Neural progenitor cell (in vitro differentiated cells): Measurements from ENCODE around the gene SLC5A3. TPM values are rescaled to one million over a fixed set of nuclear protein-coding genes. Genes with fewer than 3 reads are reported as not detected.

Source experiments
- DNase-seq: peaks from one replicate; pipeline ENCODE4 v3.0.0-alpha.2; 2016; ENCODE audit warnings: low spot score
- H2AFZ ChIP-seq: fragments of 200-600 bp; sonication (generic); replicated peaks from 2 replicates; pipeline ENCODE4 v1.6.1; 2016; ENCODE audit warnings: antibody characterized with exemption
- H3F3A ChIP-seq: fragments of 200-600 bp; sonication (generic); 2 replicates; pipeline ENCODE4 v1.6.1; 2016; ENCODE audit warnings: antibody characterized with exemption, low read depth
- H3K27ac ChIP-seq: fragments of 200-600 bp; sonication (generic); 2 replicates; pipeline ENCODE4 v1.5.1; 2016; ENCODE audit warnings: mild to moderate bottlenecking
- H3K27me3 ChIP-seq: fragments of 200-600 bp; sonication (generic); 2 replicates; pipeline ENCODE4 v1.6.1; 2016; ENCODE audit warnings: mild to moderate bottlenecking, moderate library complexity
- H3K36me3 ChIP-seq: fragments of 200-600 bp; sonication (generic); 2 replicates; pipeline ENCODE4 v1.5.1; 2016
- H3K4me1 ChIP-seq: fragments of 200-600 bp; sonication (generic); 2 replicates; pipeline ENCODE4 v1.6.1; 2016; ENCODE audit warnings: mixed run types
- H3K4me2 ChIP-seq: fragments of 200-600 bp; sonication (generic); 2 replicates; pipeline ENCODE4 v1.6.1; 2016
- H3K4me3 ChIP-seq: fragments of 200-600 bp; sonication (generic); 2 replicates; pipeline ENCODE4 v1.5.1; 2016
- H3K79me2 ChIP-seq: fragments of 200-600 bp; sonication (generic); 2 replicates; pipeline ENCODE4 v1.6.1; 2016; ENCODE audit warnings: low read depth
- H3K9ac ChIP-seq: fragments of 200-600 bp; sonication (generic); 2 replicates; pipeline ENCODE4 v1.6.1; 2016
- H3K9me3 ChIP-seq: fragments of 200-600 bp; sonication (generic); 2 replicates; pipeline ENCODE4 v1.5.1; 2016; ENCODE audit warnings: low read depth
- H4K20me1 ChIP-seq: fragments of 200-600 bp; sonication (generic); 2 replicates; pipeline ENCODE4 v1.6.1; 2016; ENCODE audit warnings: low read depth
- H3K27ac Mint-ChIP-seq: 3 replicates; pipeline ENCODE4 v1.8.0; 2021; ENCODE audit warnings: mixed read lengths
- H3K27me3 Mint-ChIP-seq: 2 replicates; pipeline ENCODE4 v1.8.0; 2022; ENCODE audit warnings: low read depth, mild to moderate bottlenecking, inconsistent platforms, moderate library complexity, mixed read lengths; ENCODE audit not compliant: insufficient read depth
- H3K36me3 Mint-ChIP-seq: 3 replicates; pipeline ENCODE4 v1.8.0; 2021; ENCODE audit warnings: mixed read lengths
- H3K4me1 Mint-ChIP-seq: 3 replicates; pipeline ENCODE4 v1.8.0; 2021; ENCODE audit warnings: mixed read lengths
- H3K4me3 Mint-ChIP-seq: 3 replicates; pipeline ENCODE4 v1.8.0; 2021; ENCODE audit warnings: mild to moderate bottlenecking, moderate library complexity, mixed read lengths
- H3K9me3 Mint-ChIP-seq: 3 replicates; pipeline ENCODE4 v1.8.0; 2020; ENCODE audit warnings: mixed read lengths
- EZH2 ChIP-seq: fragments of 200-600 bp; sonication (generic); IDR thresholded peaks from 2 replicates; pipeline ENCODE4 v1.6.1; 2017; ENCODE audit warnings: antibody characterized with exemption, mild to moderate bottlenecking, moderate library complexity
- EZH2phosphoT487 ChIP-seq: fragments of 200-600 bp; sonication (generic); IDR thresholded peaks from 2 replicates; pipeline ENCODE4 v1.6.1; 2017; ENCODE audit warnings: antibody characterized with exemption
- total RNA-seq: library from RNA; depleted of rRNA; stranded (reverse); fragments of >200 nt; gene quantifications from 2 replicates; pipeline ENCODE4 v1.2.3, GENCODE V29; 2015; ENCODE audit warnings: low replicate concordance
- TF ChIP-seq, protein P1 (sequence below): fragments of 200-600 bp; sonication (generic); IDR thresholded peaks from 2 replicates; pipeline ENCODE4 v1.5.1; 2017; ENCODE audit warnings: antibody characterized with exemption, mild to moderate bottlenecking

The SLC5A3 gene
- total RNA-seq, 1 donor from 2014 or later = 44.3 TPM

DNA sequence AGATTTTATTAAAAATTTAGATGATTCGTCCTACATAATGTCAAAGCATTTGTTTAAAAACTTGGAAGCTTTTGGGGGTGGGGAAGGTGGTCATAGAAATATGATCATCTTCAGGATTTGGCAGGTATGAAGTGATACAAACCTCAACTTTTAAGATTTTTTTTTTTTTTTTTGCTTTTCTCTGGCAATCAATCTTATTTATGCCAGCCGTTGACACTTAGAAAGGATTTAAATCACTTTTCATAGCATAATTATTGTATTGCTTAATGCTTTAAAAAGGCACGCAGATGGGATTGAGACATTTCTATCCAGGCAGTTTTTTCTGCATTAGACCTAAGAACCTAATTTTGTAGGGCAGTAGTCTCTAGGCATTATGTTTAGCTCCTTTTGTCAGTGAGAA is 19.7 kb downstream of the SLC5A3 start:
- peaks cover 3% of the 10 kb centered on the region for H3K4me1 Mint-ChIP-seq
- Histone ChIP-seq H3K4me2 (no peak overlapping the region), H3K27ac (no peak overlapping the region), H3K9me3 (no peaks in the 10 kb centered on the region), H3K36me3 (peaks cover 6% of the 10 kb centered on the region), H3K27me3 (no peaks in the 10 kb centered on the region), H3K4me3 (no peak overlapping the region), H3K4me1 (peaks cover 41% of the 10 kb centered on the region), H4K20me1 (peaks cover 96% of the 10 kb centered on the region), H3F3A (no peaks in the 10 kb centered on the region), H2AFZ (no peak overlapping the region), H3K9ac (no peak overlapping the region), H3K79me2 (peaks cover 99% of the 10 kb centered on the region)
- H3K27ac Mint-ChIP-seq = no peak overlapping the region
- TF ChIP-seq, protein P1, sequence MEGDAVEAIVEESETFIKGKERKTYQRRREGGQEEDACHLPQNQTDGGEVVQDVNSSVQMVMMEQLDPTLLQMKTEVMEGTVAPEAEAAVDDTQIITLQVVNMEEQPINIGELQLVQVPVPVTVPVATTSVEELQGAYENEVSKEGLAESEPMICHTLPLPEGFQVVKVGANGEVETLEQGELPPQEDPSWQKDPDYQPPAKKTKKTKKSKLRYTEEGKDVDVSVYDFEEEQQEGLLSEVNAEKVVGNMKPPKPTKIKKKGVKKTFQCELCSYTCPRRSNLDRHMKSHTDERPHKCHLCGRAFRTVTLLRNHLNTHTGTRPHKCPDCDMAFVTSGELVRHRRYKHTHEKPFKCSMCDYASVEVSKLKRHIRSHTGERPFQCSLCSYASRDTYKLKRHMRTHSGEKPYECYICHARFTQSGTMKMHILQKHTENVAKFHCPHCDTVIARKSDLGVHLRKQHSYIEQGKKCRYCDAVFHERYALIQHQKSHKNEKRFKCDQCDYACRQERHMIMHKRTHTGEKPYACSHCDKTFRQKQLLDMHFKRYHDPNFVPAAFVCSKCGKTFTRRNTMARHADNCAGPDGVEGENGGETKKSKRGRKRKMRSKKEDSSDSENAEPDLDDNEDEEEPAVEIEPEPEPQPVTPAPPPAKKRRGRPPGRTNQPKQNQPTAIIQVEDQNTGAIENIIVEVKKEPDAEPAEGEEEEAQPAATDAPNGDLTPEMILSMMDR = no peak
- TF ChIP-seq EZH2phosphoT487 (no peak), EZH2 (no peak)
- no peak overlapping the region for H3K4me3 Mint-ChIP-seq
- H3K27me3 Mint-ChIP-seq = peaks cover 3% of the 10 kb centered on the region
- peaks cover 7% of the 10 kb centered on the region for H3K9me3 Mint-ChIP-seq
- DNase-seq = no peak
- peaks cover 74% of the 10 kb centered on the region for H3K36me3 Mint-ChIP-seq

DNA sequence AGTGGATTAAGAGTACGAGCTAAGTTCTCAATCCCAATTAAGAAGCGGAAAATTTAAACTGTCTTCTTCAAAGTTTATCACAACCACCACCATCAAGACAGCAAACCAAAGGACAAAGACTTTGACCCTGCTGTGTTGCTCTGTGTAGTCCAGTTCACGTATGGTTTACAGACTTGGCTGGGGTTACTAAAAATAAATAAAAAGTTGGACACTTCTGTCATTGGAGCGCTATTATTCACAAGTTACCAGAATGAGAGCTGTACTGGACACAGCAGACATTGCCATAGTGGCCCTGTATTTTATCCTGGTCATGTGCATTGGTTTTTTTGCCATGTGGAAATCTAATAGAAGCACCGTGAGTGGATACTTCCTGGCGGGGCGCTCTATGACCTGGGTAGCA is 21.6 kb downstream of the SLC5A3 start:
- Histone ChIP-seq H3K36me3 (peaks cover 6% of the 10 kb centered on the region), H3K4me2 (no peak overlapping the region), H3K27me3 (no peaks in the 10 kb centered on the region), H3K4me1 (peaks cover 55% of the 10 kb centered on the region), H3K79me2 (peaks cover 99% of the 10 kb centered on the region), H2AFZ (no peak overlapping the region), H3K4me3 (no peak overlapping the region), H3K9ac (no peak overlapping the region), H3F3A (peaks cover 18% of the 10 kb centered on the region), H3K9me3 (no peaks in the 10 kb centered on the region), H3K27ac (no peak overlapping the region), H4K20me1 (peaks cover 96% of the 10 kb centered on the region)
- no peak for TF ChIP-seq EZH2phosphoT487
- TF ChIP-seq, protein P1 = no peak
- no peak for TF ChIP-seq EZH2
- peaks cover 15% of the 10 kb centered on the region for H3K4me1 Mint-ChIP-seq
- H3K4me3 Mint-ChIP-seq = no peak overlapping the region
- no peak overlapping the region for H3K27ac Mint-ChIP-seq
- H3K9me3 Mint-ChIP-seq = peaks cover 11% of the 10 kb centered on the region
- H3K27me3 Mint-ChIP-seq = peaks cover 3% of the 10 kb centered on the region
- H3K36me3 Mint-ChIP-seq = peaks cover 80% of the 10 kb centered on the region
- DNase-seq = no peak

DNA sequence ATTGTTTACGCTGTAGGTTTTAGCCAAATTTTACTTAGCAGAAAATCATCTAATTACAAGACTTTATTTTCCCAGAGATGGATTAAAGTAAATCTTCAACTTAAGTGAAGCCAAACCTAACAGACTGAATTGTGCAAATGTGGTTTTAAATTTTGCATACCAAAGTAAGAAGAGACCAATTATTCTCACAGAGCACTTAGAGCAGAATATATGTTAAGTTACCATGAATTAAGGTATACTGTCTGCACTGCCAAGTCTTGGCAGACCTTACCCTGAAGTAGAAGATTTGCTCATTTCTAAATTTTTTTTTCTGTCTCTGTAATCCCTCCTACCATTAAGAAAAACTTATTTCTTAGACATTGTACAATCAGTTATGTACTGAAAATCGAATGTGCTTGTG is 24.1 kb downstream of the SLC5A3 start:
- Histone ChIP-seq H3F3A (peaks cover 30% of the 10 kb centered on the region), H3K4me2 (no peak overlapping the region), H3K4me1 (peaks cover 61% of the 10 kb centered on the region), H2AFZ (no peak overlapping the region), H3K27me3 (no peaks in the 10 kb centered on the region), H3K27ac (no peak overlapping the region), H4K20me1 (peaks cover 96% of the 10 kb centered on the region), H3K9ac (no peak overlapping the region), H3K9me3 (no peaks in the 10 kb centered on the region), H3K4me3 (no peak overlapping the region), H3K79me2 (peaks cover 99% of the 10 kb centered on the region), H3K36me3 (peaks cover 6% of the 10 kb centered on the region)
- no peak for DNase-seq
- H3K27me3 Mint-ChIP-seq = peaks cover 3% of the 10 kb centered on the region
- peaks cover 11% of the 10 kb centered on the region for H3K9me3 Mint-ChIP-seq
- no peak overlapping the region for H3K4me3 Mint-ChIP-seq
- peaks cover 81% of the 10 kb centered on the region for H3K36me3 Mint-ChIP-seq
- no peak overlapping the region for H3K27ac Mint-ChIP-seq
- H3K4me1 Mint-ChIP-seq = peaks cover 29% of the 10 kb centered on the region
- TF ChIP-seq EZH2phosphoT487 (no peak), EZH2 (no peak)
- TF ChIP-seq, protein P1 = no peak
